Pons (tissue), 1 donor: Measurements from ENCODE around the gene METTL2A.
A peak's percentile ranks its signal among the peaks of the same experiment; 100 is the strongest.
"Not testable (repeated sequence)": the region's sequence is repeated elsewhere in the genome, so short reads cannot be mapped to it uniquely, and the experiment has no call there.

Experiments
- DNase-seq: peaks from one replicate; pipeline ENCODE4 v3.0.0-alpha.2; 2016; ENCODE audit warnings: low spot score

The METTL2A gene

GRCh38 chr17:62473030-62473982, 49.6 kb downstream of the METTL2A start:
- DNase-seq: not testable (repeated sequence)

- not testable (repeated sequence) for DNase-seq
Measured at GRCh38 chr17:62477111-62477510, 53.4 kb downstream of the METTL2A start.

DNA sequence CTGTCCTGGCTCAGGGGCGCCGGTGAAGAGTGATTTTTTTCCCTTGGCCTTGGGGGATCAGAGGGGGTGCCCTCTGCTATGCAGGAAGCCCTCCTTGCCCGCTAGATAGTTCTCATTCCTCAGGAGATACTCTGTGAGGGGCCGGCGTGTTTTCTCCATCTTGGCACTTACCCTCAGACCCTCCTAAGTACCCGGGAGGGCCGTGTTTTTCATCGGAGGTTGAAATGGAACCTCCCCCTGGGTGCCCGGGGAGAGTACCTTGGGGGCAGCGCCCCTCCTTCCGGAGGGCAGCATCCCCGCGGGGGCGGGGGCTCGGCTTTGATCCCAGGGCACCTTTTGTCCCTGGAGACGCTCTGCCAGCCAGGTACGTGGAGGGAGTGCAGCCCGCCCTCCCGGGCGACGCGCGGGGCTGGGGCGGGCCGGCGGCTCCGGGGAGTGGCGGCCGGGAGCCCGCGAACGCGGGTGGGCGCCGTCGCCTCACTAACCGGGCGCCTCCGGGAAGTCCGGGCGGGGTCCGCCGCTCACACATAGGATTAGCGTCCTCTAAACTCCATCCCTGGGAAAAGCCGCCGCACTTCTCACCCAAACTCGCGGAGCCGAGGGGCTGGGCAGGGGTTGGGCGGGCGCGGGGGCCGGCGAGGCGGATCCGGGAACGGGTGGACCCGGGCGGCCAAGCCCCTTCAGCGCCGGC, 54.2 kb downstream of the METTL2A start:
- not testable (repeated sequence) for DNase-seq

- peak; percentile 52 for DNase-seq
Measured at GRCh38 chr17:62478424-62478879, 54.8 kb downstream of the METTL2A start, which contains the start of gene TLK2. Gene TLK2 (plus strand): TSS chr17:62478825. CDS start chr17:62481126, 2,301 bp downstream.

- not testable (repeated sequence) for DNase-seq
Measured at GRCh38 chr17:62478880-62479638, 55.4 kb downstream of the METTL2A start.

GRCh38 chr17:62479639-62480258, 56.1 kb downstream of the METTL2A start:
- DNase-seq: peak; percentile 38

DNA sequence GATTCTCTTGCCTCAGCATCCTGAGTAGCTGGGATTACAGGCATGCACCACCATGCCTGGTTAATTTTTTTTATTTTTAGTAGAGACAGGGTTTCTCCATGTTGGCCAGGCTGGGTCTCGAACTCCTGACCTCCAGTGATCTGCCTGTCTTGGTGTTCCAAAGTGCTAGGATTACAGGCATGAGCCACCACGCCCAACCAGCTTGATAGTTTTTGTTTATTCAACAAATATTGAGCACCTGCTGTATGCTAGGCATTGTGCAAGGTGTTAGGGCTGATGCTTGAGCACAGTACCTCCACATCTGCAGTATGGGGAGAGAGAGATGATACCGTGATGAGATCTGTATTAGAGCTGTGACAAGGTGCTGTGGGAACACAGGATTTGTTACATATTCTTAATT, 58.9 kb downstream of the METTL2A start:
- DNase-seq: not testable (repeated sequence)

- DNase-seq: not testable (repeated sequence)
Measured at GRCh38 chr17:62490990-62491389, 67.3 kb downstream of the METTL2A start.

DNA sequence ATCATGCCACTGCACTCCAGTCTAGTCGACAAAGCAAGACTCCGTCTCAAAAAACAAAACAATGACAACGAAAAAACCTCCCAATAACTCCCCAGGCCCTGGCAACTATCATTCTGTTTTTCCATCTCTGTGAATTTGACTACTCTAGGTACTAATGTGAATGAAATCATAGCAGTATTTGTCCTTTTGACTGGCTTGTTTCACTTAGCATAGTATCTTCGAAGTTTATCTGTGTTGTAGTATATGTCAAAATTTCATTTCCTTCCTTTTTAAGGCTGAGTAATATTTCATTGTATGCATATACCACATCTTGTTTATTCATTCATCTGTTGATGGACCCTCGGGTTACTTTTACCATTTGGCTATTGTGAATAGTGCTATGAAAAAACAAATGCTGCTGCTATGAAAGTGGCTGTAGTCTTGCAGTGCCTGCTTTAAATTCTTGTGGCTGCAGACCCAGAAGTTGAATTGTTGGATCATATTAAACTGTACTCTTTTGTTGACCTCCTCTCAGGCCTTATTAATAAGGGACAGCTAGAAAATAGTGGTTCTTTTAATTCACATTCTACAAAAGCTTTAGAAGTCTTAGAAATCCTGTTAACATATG, 69.5 kb downstream of the METTL2A start:
- DNase-seq: not testable (repeated sequence)

DNA sequence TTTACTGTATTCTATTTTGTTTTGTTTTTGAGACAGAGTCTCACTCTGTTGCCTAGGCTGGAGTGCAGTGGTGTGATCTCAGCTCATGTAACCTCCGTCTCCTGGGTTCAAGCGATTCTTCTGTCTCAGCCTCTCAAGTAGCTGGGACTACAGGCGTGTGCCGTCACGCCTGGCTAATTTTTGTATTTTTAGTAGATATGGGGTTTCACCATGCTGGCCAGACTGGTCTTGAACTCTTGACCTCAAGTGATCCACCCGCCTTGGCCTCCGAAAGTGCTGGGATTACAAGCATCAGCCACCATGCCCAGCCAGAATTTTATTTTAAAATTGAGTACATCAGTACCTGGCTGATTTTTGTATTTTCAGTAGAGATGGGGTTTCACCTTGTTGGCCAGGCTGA, 70.4 kb downstream of the METTL2A start:
- DNase-seq: not testable (repeated sequence)

DNA sequence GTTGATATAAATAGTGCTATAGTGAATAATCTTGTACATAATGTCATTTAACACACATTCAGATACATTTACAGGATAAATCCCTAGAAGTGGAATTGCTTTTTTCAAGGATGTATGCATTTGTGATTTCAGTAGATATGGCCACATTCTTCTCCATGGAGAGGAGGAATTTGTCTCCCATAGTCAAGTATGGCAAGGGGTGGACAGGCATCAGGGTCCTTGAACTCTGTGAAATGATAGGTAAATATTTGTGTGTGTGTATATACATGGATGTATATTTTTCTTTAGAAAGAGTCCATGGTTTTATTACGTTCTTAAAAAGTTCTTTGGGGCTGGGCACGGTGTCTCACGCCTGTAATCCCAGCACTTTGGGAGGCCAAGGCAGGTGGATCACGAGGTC, 72.6 kb downstream of the METTL2A start:
- DNase-seq: not testable (repeated sequence)

DNA sequence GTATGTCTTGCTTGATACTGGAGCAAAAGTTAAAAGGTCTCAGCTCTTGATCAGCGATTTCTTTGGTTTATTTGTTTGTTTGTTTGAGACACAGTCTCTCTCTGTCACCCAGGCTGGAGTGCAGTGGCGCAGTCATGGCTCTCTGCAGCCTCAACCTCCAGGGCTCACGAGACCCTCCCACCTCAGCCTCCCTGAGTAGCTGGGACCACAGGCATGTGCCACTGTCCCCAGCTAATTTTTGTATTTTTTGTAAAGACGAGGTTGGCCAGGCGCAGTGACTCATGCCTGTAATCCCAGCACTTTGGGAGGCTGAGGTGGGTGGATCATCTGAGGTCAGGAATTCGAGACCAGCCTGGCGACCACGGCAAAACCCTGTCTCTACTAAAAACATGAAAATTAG, 75.1 kb downstream of the METTL2A start:
- not testable (repeated sequence) for DNase-seq
